Measurements from ENCODE around the gene CXorf58.
"Not testable (repeated sequence)": the region's sequence is repeated elsewhere in the genome, so short reads cannot be mapped to it uniquely, and the experiment has no call there.

DNA sequence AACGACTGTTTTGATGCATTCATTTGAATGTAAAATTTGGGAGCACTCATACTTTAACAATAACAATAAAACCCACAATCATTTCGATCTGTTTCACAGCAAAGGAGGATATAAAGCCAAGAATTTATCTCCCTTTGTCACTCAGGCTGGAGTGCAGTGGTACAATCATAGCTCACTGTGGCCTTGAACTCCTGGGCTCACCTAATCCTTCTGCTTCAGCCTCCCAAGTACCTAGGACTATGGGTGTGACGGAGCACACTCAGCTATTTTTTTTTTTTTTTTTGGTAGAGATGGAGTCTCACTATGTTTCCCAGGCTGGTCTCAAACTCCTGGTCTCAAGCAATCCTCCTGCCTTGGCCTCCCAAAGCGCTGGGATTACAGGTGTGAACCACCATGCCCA, 11.3 kb upstream of the CXorf58 start:
- TF ChIP-seq, protein P1, sequence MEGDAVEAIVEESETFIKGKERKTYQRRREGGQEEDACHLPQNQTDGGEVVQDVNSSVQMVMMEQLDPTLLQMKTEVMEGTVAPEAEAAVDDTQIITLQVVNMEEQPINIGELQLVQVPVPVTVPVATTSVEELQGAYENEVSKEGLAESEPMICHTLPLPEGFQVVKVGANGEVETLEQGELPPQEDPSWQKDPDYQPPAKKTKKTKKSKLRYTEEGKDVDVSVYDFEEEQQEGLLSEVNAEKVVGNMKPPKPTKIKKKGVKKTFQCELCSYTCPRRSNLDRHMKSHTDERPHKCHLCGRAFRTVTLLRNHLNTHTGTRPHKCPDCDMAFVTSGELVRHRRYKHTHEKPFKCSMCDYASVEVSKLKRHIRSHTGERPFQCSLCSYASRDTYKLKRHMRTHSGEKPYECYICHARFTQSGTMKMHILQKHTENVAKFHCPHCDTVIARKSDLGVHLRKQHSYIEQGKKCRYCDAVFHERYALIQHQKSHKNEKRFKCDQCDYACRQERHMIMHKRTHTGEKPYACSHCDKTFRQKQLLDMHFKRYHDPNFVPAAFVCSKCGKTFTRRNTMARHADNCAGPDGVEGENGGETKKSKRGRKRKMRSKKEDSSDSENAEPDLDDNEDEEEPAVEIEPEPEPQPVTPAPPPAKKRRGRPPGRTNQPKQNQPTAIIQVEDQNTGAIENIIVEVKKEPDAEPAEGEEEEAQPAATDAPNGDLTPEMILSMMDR (IDR thresholded peaks at IDR 0.05): not testable (repeated sequence)
- TF ChIP-seq SREBF2 (IDR thresholded peaks at IDR 0.05); EP300 (IDR thresholded peaks at IDR 0.05); RAD21 (conservative IDR thresholded peaks at IDR 0.05 in 1 of 2, IDR thresholded peaks at IDR 0.05 in 1 of 2); PHF8 (IDR thresholded peaks at IDR 0.05; ENCODE audit: borderline replicate concordance, low read depth); RARB (CRISPR knock-in tag; IDR thresholded peaks at IDR 0.05): not testable (repeated sequence)
- TF ChIP-seq, protein P2, sequence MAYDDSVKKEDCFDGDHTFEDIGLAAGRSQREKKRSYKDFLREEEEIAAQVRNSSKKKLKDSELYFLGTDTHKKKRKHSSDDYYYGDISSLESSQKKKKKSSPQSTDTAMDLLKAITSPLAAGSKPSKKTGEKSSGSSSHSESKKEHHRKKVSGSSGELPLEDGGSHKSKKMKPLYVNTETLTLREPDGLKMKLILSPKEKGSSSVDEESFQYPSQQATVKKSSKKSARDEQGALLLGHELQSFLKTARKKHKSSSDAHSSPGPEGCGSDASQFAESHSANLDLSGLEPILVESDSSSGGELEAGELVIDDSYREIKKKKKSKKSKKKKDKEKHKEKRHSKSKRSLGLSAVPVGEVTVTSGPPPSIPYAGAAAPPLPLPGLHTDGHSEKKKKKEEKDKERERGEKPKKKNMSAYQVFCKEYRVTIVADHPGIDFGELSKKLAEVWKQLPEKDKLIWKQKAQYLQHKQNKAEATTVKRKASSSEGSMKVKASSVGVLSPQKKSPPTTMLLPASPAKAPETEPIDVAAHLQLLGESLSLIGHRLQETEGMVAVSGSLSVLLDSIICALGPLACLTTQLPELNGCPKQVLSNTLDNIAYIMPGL (CRISPR knock-in tag; IDR thresholded peaks at IDR 0.05; ENCODE audit: borderline replicate concordance): not testable (repeated sequence)
- TF ChIP-seq, protein P3, sequence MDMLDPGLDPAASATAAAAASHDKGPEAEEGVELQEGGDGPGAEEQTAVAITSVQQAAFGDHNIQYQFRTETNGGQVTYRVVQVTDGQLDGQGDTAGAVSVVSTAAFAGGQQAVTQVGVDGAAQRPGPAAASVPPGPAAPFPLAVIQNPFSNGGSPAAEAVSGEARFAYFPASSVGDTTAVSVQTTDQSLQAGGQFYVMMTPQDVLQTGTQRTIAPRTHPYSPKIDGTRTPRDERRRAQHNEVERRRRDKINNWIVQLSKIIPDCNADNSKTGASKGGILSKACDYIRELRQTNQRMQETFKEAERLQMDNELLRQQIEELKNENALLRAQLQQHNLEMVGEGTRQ (IDR thresholded peaks at IDR 0.05): not testable (repeated sequence)

Measured in A549 (cell line).